Common myeloid progenitor, CD34-positive (primary cell): ENCODE data around the gene FGD4.
A peak's percentile ranks its signal among the peaks of the same experiment; 100 is the strongest.

ENCODE experiments used
- CTCF ChIA-PET: fragments of 350-600 bp; sonication (Branson Sonifier 250); formaldehyde crosslinking; loops from one replicate; lab custom pipeline; 2021; ENCODE audit warnings: antibody characterized with exemption; lab: Charles Lee
- POLR2A ChIA-PET: fragments of 350-600 bp; sonication (Branson Sonifier 250); formaldehyde crosslinking; loops from one replicate; lab custom pipeline; 2021; ENCODE audit warnings: antibody characterized with exemption; lab: Charles Lee
- DNase-seq, 3 donors: peaks; one replicate each; pipeline versions ENCODE4 v3.0.0 to v3.0.0-alpha.2; 2013
- H3K27ac ChIP-seq, 2 experiments: 1 replicate in 1 of 2; 2 replicates in 1 of 2; pipeline ENCODE4 v1.7.0; 2013; ENCODE audit warnings: inconsistent platforms in 2 of 2, low read length in 2 of 2, mild to moderate bottlenecking in 2 of 2, low read depth in 1 of 2, moderate library complexity in 1 of 2; ENCODE audit not compliant: severe bottlenecking in 2 of 2, insufficient read depth in 1 of 2, poor library complexity in 1 of 2
- H3K27me3 ChIP-seq, 5 experiments: replicated peaks in 2 of 5; 1 replicate in 3 of 5; 2 replicates in 2 of 5; pipeline versions ENCODE4 v1.6.1 to v1.7.0; 2013; ENCODE audit warnings: low read length in 4 of 5, mild to moderate bottlenecking in 2 of 5, moderate library complexity in 2 of 5, inconsistent platforms in 1 of 5; ENCODE audit not compliant: insufficient read depth in 5 of 5, control insufficient read depth in 4 of 5
- H3K36me3 ChIP-seq, 4 experiments: 1 replicate in 2 of 4; 2 replicates in 2 of 4; pipeline versions ENCODE4 v1.6.1 to v1.7.0; 2013; ENCODE audit warnings: low read length in 3 of 4, control low read depth in 1 of 4, mild to moderate bottlenecking in 1 of 4; ENCODE audit not compliant: control insufficient read depth in 4 of 4, insufficient read depth in 4 of 4
- H3K4me1 ChIP-seq, 4 experiments: 1 replicate in 3 of 4; 2 replicates in 1 of 4; pipeline versions ENCODE4 v1.6.1 to v1.7.1; 2013; ENCODE audit warnings: low read length in 3 of 4, mild to moderate bottlenecking in 3 of 4, control low read depth in 1 of 4, inconsistent platforms in 1 of 4, moderate library complexity in 1 of 4; ENCODE audit not compliant: control insufficient read depth in 4 of 4, insufficient read depth in 4 of 4; ENCODE audit errors: control extremely low read depth in 1 of 4
- H3K4me3 ChIP-seq, 7 experiments: 1 replicate in 4 of 7; 2 replicates in 3 of 7; pipeline versions ENCODE4 v1.5.1 to v1.7.0; 2013; ENCODE audit warnings: mild to moderate bottlenecking in 7 of 7, low read length in 6 of 7, moderate library complexity in 6 of 7, inconsistent platforms in 2 of 7, low read depth in 2 of 7, control low read depth in 1 of 7; ENCODE audit not compliant: insufficient read depth in 4 of 7, control insufficient read depth in 1 of 7; ENCODE audit errors: extremely low read depth in 1 of 7
- H3K9me3 ChIP-seq, 5 experiments: 1 replicate in 4 of 5; 2 replicates in 1 of 5; pipeline versions ENCODE4 v1.6.1 to v1.7.1; 2013; ENCODE audit warnings: low read length in 4 of 5, mild to moderate bottlenecking in 2 of 5, inconsistent platforms in 1 of 5, low read depth in 1 of 5, moderate library complexity in 1 of 5; ENCODE audit not compliant: control insufficient read depth in 4 of 5, insufficient read depth in 2 of 5; ENCODE audit errors: control extremely low read depth in 1 of 5
- WGBS: methylation state at CpG from one replicate; pipeline ENCODE4 v1.1.5; 2013; ENCODE audit not compliant: insufficient coverage; 5-methylcytosine and 5-hydroxymethylcytosine counted together

The FGD4 gene

GRCh38 chr12:32494656-32495055, 95.3 kb downstream of the FGD4 start:
- Histone ChIP-seq H3K4me1 (peaks cover 1 to 24% (median 12%) of the 10 kb centered on the region in 4 experiments), H3K27me3 (no peaks in the 10 kb centered on the region), H3K36me3 (no peaks in the 10 kb centered on the region), H3K4me3 (no peak overlapping the region), H3K27ac (no peak overlapping the region), H3K9me3 (no peaks in the 10 kb centered on the region)
- ChIA-PET POLR2A (no interaction called here), CTCF (no interaction called here)
- DNase-seq, result peak in 1 of 3 donors; percentile 22

GRCh38 chr12:32496946-32497345, 97.6 kb downstream of the FGD4 start:
- no peak for DNase-seq
- Histone ChIP-seq H3K36me3 (no peaks in the 10 kb centered on the region), H3K27me3 (no peaks in the 10 kb centered on the region), H3K4me3 (no peak overlapping the region), H3K4me1 (peaks cover 1 to 26% (median 12%) of the 10 kb centered on the region in 4 experiments), H3K27ac (no peak overlapping the region), H3K9me3 (no peaks in the 10 kb centered on the region)
- POLR2A ChIA-PET, result no interaction called here
- CTCF ChIA-PET, result interaction anchor here (0.8 kb wide), 1 partner anchor 34 kb away, joined by 3 read pairs; no protein-coding TSS in a partner anchor

- ChIA-PET POLR2A (no interaction called here), CTCF (interaction anchor here (0.6 to 0.8 kb wide), 2 partner anchors 35 to 1087 kb away, joined by 3 read pairs; no protein-coding TSS in a partner anchor)
- H3K36me3 ChIP-seq, result no peaks in the 10 kb centered on the region
- DNase-seq, result no peak
- peak overlapping the region in 1 of 7 experiments; percentile 20 for H3K4me3 ChIP-seq
- H3K27ac ChIP-seq, result no peak overlapping the region
- no peaks in the 10 kb centered on the region for H3K27me3 ChIP-seq
- WGBS, result 86% methylated on average over 2 of the region's 4 CpGs
- H3K9me3 ChIP-seq, result no peaks in the 10 kb centered on the region
- peaks cover 1 to 28% (median 13%) of the 10 kb centered on the region in 4 experiments for H3K4me1 ChIP-seq
Observed at GRCh38 chr12:32497864-32498263, 98.5 kb downstream of the FGD4 start.

- Histone ChIP-seq H3K4me3 (no peak overlapping the region), H3K36me3 (no peaks in the 10 kb centered on the region), H3K27me3 (no peaks in the 10 kb centered on the region), H3K4me1 (peaks cover 1 to 32% (median 13%) of the 10 kb centered on the region in 4 experiments), H3K27ac (no peak overlapping the region), H3K9me3 (no peaks in the 10 kb centered on the region)
- CTCF ChIA-PET, result interaction anchor here (0.6 to 0.9 kb wide), 2 partner anchors 43 to 67 kb away, joined by 3 read pairs; no protein-coding TSS in a partner anchor
- POLR2A ChIA-PET, result no interaction called here
- WGBS, result 94% methylated on average over 4 of the region's 6 CpGs
- no peak for DNase-seq
Observed at GRCh38 chr12:32499048-32499447, 99.7 kb downstream of the FGD4 start.

GRCh38 chr12:32501835-32502333, 102.5 kb downstream of the FGD4 start:
- ChIA-PET POLR2A (interaction anchor here (0.6 kb wide), 1 partner anchor 900 kb away, joined by 4 read pairs; no protein-coding TSS in a partner anchor), CTCF (no interaction called here)
- Histone ChIP-seq H3K27ac (no peak overlapping the region), H3K9me3 (no peaks in the 10 kb centered on the region), H3K27me3 (no peaks in the 10 kb centered on the region), H3K4me3 (no peak overlapping the region), H3K4me1 (peaks cover 2 to 39% (median 10%) of the 10 kb centered on the region in 4 experiments), H3K36me3 (no peaks in the 10 kb centered on the region)
- DNase-seq, result no peak
- 93% methylated on average over 6 of the region's 6 CpGs for WGBS

- CTCF ChIA-PET, result no interaction called here
- no peak for DNase-seq
- Histone ChIP-seq H3K9me3 (no peaks in the 10 kb centered on the region), H3K27ac (no peak overlapping the region), H3K27me3 (no peaks in the 10 kb centered on the region), H3K4me3 (no peak overlapping the region), H3K36me3 (no peaks in the 10 kb centered on the region), H3K4me1 (peaks cover 2 to 33% (median 8%) of the 10 kb centered on the region in 4 experiments)
- WGBS, result 94% methylated on average over 2 of the region's 3 CpGs
- POLR2A ChIA-PET, result interaction anchor here (0.6 kb wide), 1 partner anchor 901 kb away, joined by 4 read pairs; no protein-coding TSS in a partner anchor
Observed at GRCh38 chr12:32502693-32503502, 103.5 kb downstream of the FGD4 start.

GRCh38 chr12:32503730-32504129, 104.4 kb downstream of the FGD4 start:
- Histone ChIP-seq H3K4me1 (peaks cover 0 to 29% (median 6%) of the 10 kb centered on the region in 4 experiments), H3K4me3 (no peak overlapping the region), H3K36me3 (no peaks in the 10 kb centered on the region), H3K27ac (no peak overlapping the region), H3K27me3 (no peaks in the 10 kb centered on the region), H3K9me3 (no peaks in the 10 kb centered on the region)
- CTCF ChIA-PET, result no interaction called here
- WGBS, result 100% methylated on average over 1 of the region's 2 CpGs
- no peak for DNase-seq
- POLR2A ChIA-PET, result no interaction called here
